Adrenal gland (tissue), 5 donors: Measurements from ENCODE around the gene LIMS2.

ENCODE experiments used
- POLR2A ChIP-seq, 2 donors: fragments of 450-650 bp; IDR thresholded peaks; one replicate each; pipeline ENCODE4 v1.6.1; 2017; ENCODE audit warnings: antibody characterized with exemption in 2 of 2, mild to moderate bottlenecking in 2 of 2, moderate library complexity in 1 of 2
- TF ChIP-seq, protein P1 (sequence below), 6 experiments: fragments of 450-650 bp in 4 of 6; fragments of 200-600 bp in 2 of 6; sonication (generic) in 1 of 6; IDR thresholded peaks; 1 replicate in 5 of 6; 2 replicates in 1 of 6; pipeline versions ENCODE4 v1.5.1 to v1.8.0; 2016 to 2021; ENCODE audit warnings: antibody characterized with exemption in 6 of 6, mild to moderate bottlenecking in 2 of 6, moderate library complexity in 1 of 6
- donor health status: DM: no; HTN: no; CAD: no.

DNA sequence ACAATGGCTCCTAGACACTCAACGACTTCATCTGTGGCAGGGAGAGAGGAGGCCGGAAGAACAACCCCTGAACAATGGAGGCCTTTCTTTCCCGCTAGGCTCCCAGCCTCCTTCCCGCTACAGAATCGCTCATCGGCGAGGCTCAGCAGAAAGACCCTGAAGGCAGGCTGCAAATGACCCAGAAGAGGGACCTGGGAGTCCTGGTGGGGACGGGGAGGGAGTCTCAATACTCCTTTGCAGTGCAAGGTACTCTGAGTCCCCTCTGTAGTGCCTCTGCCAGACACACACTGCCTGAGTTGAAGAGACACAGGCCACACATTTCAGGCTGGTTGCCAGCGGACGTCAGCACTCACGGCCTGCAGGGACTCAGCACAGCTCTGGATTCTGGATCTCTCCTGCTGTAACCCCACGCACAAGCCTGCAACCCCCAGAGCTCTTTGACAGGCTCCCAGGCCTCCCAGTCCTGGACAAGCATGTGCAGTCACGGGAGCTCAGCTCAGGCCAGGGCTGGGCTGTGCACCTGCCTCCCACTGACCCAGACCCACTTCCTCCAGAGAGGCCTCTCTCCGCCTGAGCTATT is 23.3 kb downstream of the LIMS2 start:
- TF ChIP-seq, protein P1, sequence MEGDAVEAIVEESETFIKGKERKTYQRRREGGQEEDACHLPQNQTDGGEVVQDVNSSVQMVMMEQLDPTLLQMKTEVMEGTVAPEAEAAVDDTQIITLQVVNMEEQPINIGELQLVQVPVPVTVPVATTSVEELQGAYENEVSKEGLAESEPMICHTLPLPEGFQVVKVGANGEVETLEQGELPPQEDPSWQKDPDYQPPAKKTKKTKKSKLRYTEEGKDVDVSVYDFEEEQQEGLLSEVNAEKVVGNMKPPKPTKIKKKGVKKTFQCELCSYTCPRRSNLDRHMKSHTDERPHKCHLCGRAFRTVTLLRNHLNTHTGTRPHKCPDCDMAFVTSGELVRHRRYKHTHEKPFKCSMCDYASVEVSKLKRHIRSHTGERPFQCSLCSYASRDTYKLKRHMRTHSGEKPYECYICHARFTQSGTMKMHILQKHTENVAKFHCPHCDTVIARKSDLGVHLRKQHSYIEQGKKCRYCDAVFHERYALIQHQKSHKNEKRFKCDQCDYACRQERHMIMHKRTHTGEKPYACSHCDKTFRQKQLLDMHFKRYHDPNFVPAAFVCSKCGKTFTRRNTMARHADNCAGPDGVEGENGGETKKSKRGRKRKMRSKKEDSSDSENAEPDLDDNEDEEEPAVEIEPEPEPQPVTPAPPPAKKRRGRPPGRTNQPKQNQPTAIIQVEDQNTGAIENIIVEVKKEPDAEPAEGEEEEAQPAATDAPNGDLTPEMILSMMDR (IDR thresholded peaks at IDR 0.05), result no peak
- no peak for TF ChIP-seq POLR2A (IDR thresholded peaks at IDR 0.05)
